Omental fat pad (tissue), 4 donors: ENCODE data around the gene CPT1B. TPM values are rescaled to one million over a fixed set of nuclear protein-coding genes. Genes with fewer than 3 reads are reported as not detected.

Experiments used
- ATAC-seq: fragments of 150-250 bp; one replicate; pipeline ENCODE4 v1.9.1; 2016; ENCODE audit warnings: mild to moderate bottlenecking, moderate library complexity; ENCODE audit not compliant: low FRiP score
- DNase-seq: peaks from one replicate; pipeline ENCODE4 v3.0.0-alpha.2; 2019; ENCODE audit warnings: low spot score
- total RNA-seq, 4 donors: library from RNA; depleted of rRNA; stranded (reverse); fragments of >200 nt; gene quantifications; one replicate each; pipeline ENCODE4 v1.1.0, GENCODE V29; 2016
- TF ChIP-seq, protein P1 (sequence below), 3 donors: fragments of 450-650 bp; IDR thresholded peaks; one replicate each; pipeline ENCODE4 v1.5.1; 2016 to 2017; ENCODE audit warnings: antibody characterized with exemption in 3 of 3, mild to moderate bottlenecking in 3 of 3, moderate library complexity in 2 of 3

Gene CPT1B
- total RNA-seq, 4 donors from 2014 or later, result 4.9 to 29.2 (median 10.8) TPM

GRCh38 chr22:50583294-50583861 is 5.2 kb upstream of the CPT1B start:
- DNase-seq, result no peak
- peak; percentile 24 for ATAC-seq
- TF ChIP-seq, protein P1, sequence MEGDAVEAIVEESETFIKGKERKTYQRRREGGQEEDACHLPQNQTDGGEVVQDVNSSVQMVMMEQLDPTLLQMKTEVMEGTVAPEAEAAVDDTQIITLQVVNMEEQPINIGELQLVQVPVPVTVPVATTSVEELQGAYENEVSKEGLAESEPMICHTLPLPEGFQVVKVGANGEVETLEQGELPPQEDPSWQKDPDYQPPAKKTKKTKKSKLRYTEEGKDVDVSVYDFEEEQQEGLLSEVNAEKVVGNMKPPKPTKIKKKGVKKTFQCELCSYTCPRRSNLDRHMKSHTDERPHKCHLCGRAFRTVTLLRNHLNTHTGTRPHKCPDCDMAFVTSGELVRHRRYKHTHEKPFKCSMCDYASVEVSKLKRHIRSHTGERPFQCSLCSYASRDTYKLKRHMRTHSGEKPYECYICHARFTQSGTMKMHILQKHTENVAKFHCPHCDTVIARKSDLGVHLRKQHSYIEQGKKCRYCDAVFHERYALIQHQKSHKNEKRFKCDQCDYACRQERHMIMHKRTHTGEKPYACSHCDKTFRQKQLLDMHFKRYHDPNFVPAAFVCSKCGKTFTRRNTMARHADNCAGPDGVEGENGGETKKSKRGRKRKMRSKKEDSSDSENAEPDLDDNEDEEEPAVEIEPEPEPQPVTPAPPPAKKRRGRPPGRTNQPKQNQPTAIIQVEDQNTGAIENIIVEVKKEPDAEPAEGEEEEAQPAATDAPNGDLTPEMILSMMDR (IDR thresholded peaks at IDR 0.05), result no peak

DNA sequence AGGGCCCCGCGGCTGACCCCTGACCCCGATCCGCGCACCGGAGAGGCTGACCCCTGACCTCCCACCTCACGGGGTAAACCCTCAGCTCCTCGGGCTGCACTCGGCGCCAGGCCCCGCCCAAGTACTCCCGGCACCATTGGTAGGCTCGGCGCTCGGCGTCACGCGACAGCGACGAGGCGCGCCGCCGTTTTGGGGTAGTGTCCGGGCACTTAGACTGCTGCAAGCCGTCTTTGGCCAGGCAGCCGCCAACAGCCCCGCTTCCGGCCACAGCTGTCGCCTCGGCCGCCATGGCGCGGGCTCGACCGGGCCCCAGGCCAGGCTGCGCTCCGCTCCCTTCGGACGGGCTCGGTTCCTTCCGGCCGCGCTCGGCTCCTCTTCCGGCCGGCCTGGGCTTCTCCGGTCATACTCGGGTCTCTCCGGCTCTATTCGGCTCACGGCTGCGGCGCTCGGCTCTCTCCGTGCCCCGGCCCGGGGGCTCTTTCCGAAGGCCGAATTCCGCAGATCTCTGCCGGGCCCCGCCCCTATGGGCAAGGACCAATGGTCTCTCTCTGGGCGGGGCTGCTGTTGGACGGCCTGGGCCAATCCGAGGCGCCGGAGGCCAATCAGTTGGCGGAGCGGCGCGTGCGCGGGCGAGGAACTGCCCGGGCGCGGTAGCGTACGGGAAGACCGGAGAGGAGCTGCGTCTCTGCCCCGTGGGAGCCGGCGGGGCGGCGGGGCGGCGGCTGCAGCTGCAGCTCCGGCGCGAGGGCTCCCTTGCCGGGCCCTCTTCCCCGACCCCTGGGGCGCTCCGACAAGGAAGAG is 4.5 kb upstream of the CPT1B start, which contains the start of gene CHKB:
CHKB (minus strand) TSS at position 357 of the 801 bp plus-strand sequence; CDS start at position 289, 68 bp downstream.
- ATAC-seq, result peak; percentile 99
- TF ChIP-seq, protein P1 (IDR thresholded peaks at IDR 0.05), result no peak
- peak; percentile 90 for DNase-seq

- ATAC-seq, result no peak
- TF ChIP-seq, protein P1 (IDR thresholded peaks at IDR 0.05), result no peak
Measured at GRCh38 chr22:50581950-50582492, 3.8 kb upstream of the CPT1B start.

DNA sequence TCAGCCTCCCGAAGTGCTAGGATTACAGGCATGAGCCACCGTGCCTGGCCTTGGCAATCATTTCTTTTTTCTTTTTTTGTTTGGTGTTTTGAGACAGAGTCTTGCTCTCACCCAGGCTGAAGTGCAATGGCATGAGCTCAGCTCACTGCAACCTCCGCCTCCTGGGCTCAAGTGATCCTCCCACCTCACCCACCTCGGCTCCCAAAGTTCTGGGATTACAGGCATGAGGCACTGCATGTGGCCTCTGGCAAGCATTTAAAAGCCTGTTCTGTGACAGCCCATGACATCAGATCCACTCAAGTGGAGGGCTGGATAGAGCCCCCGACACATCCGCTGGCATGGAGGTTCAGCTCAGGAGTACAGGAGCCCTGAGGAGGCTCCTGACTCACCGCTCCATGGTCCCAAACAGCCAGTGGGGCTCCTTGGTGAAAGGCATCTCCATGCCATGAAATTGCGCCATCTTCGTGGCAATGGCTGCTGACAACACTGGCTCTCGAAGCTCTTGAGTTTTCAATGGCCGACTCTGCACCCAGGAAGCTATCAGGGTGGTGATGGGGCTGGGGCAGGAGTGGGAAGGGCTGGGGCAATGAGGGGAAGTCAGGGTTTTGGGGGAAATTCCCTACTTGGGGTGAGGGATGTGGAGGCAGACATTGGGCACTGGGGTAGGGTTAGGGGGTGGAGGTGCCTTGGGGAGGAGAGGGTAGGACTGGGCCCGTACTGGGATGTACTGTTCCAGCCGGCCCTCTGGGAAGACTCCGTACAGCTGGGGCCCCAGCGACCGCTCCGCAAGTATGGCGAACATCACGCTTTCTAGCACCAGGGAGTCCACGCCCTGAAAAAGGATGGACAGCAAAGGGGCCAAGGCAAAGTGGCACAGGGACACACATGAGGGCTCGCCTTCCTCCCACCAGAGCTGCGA is 3.1 kb upstream of the CPT1B start:
- DNase-seq, result no peak
- TF ChIP-seq, protein P1 (IDR thresholded peaks at IDR 0.05), result no peak
- ATAC-seq, result no peak

More at GRCh38 chr22:50581950-50582492, 3.8 kb upstream of the CPT1B start:
- no peak for DNase-seq

DNA sequence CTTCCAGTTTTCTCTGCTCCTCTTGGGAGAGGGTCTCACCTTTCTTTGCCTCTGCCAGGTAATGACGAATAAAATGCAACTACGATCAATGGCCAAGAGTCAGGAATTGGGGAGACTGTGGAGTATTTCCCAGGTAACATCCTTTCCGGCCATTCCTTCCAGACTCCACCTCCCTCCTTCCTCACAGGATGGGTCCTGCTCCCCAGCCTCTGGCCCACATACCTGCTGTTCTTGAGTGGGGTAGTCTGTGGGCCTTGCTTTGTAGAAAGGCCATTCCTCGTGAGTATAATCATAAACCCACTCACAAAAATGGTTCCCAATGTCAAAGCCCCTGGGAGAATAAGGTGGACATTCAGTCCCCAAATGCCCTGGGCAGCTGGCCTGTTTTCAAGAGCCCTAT is 1.5 kb upstream of the CPT1B start:
- DNase-seq (no peak), ATAC-seq (no peak)
- TF ChIP-seq, protein P1 (IDR thresholded peaks at IDR 0.05), result no peak

GRCh38 chr22:50578776-50579310 is 616 bp upstream of the CPT1B start:
- TF ChIP-seq, protein P1 (IDR thresholded peaks at IDR 0.05), result no peak
- DNase-seq (no peak), ATAC-seq (no peak)
